ENCODE results near the gene HSDL2.
"Not testable (repeated sequence)": the region's sequence is repeated elsewhere in the genome, so short reads cannot be mapped to it uniquely, and the experiment has no call there.

HSDL2 gene

GRCh38 chr9:112403614-112404201 lies 23.8 kb downstream of the HSDL2 start:
- TF ChIP-seq CTCF (IDR thresholded peaks at IDR 0.05; ENCODE audit: borderline replicate concordance, insufficient read depth, low read depth, low read length): no peak
- no peak overlapping the region for H3K4me3 ChIP-seq (ENCODE audit: low read depth, low read length)

DNA sequence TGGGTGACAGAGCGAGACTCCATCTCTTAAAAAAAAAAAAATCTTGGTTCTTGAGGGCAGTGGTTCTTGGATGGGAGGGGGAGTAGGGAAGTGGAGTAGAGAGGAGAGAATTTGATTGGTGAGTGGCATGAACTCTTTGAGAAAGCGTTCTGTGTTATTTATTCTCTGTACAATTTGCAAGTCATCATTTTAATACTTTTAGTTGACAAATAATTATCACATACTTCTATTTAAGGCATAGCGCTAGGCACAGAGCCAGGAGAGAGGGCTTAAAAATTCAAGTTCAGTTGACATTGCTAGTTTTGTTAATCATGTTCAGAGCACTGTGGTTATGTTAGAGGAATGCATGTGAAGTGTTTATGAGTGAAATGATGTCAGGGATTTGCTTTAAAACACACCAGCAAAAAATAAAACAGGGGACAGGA lies 24.6 kb downstream of the HSDL2 start:
- no peak overlapping the region for H3K4me3 ChIP-seq (ENCODE audit: low read depth, low read length)

GRCh38 chr9:112408275-112408674 lies 28.4 kb downstream of the HSDL2 start:
- TF ChIP-seq CTCF (IDR thresholded peaks at IDR 0.05; ENCODE audit: borderline replicate concordance, insufficient read depth, low read depth, low read length): no peak
- no peak overlapping the region for H3K4me3 ChIP-seq (ENCODE audit: low read depth, low read length)

More for the DNA sequence above, 24.6 kb downstream of the HSDL2 start:
- no peak for TF ChIP-seq CTCF (IDR thresholded peaks at IDR 0.05; ENCODE audit: borderline replicate concordance, insufficient read depth, low read depth, low read length)

DNA sequence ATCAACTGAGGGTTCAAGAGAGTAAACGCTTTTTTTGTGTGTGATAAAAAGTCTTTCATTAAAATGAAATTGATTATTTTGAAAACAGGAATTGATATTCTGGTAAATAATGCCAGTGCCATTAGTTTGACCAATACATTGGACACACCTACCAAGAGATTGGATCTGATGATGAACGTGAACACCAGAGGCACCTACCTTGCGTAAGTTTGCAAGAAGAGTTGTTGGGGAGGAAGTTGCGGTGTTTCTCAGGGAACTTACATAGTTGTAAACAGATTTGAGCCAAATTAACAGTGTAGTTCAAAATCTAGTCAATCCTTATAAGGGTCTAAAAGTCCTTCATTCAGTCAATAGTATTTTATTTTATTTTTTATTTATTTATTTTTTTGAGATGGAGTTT lies 28.9 kb downstream of the HSDL2 start:
- TF ChIP-seq CTCF (IDR thresholded peaks at IDR 0.05; ENCODE audit: borderline replicate concordance, insufficient read depth, low read depth, low read length): no peak

DNA sequence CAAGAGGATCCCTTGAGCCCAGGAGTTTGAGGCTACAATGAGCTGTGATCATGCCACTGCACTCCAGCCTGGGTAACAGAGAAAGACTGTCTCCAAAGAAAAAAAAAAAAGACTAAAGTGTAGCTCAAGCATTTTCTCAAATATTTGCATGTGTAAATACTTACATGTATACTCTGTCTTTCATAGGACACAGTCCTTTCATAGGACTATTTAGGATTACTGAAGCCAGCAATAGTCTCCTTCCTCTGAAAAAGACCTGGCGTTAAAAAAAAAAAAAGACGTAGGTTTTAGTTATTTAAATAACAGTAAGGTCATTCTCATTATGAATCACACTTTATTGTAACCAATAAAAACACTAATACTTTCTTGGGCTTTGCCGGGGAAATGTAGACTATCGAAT lies 29.9 kb downstream of the HSDL2 start:
- TF ChIP-seq CTCF (IDR thresholded peaks at IDR 0.05; ENCODE audit: borderline replicate concordance, insufficient read depth, low read depth, low read length): no peak
- no peak overlapping the region for H3K4me3 ChIP-seq (ENCODE audit: low read depth, low read length)

More for the DNA sequence above, 28.9 kb downstream of the HSDL2 start:
- H3K4me3 ChIP-seq (ENCODE audit: low read depth, low read length): no peak overlapping the region

GRCh38 chr9:112411626-112412027 lies 31.7 kb downstream of the HSDL2 start:
- no peak overlapping the region for H3K4me3 ChIP-seq (ENCODE audit: low read depth, low read length)
- no peak for TF ChIP-seq CTCF (IDR thresholded peaks at IDR 0.05; ENCODE audit: borderline replicate concordance, insufficient read depth, low read depth, low read length)

GRCh38 chr9:112413728-112414127 lies 33.8 kb downstream of the HSDL2 start:
- H3K4me3 ChIP-seq (ENCODE audit: low read depth, low read length): not testable (repeated sequence)

DNA sequence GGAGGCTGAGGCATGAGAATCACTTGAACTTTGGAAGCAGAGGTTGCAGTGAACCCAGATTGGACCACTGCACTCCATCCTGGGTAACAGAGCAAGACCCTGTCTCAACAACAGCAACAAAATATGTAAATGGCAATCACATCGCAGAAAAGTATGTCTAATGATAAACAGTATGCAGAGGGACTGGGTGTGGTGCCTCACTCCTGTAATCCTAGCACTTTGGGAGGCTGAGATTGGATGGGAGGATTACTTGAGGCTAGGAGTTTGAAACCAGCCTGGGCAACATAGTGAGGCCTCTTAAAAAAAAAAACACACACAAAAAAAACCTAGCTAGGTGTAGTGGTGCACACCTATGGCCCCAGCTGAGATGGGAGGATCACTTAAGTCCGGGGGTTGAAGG lies 40.3 kb downstream of the HSDL2 start:
- TF ChIP-seq CTCF (IDR thresholded peaks at IDR 0.05; ENCODE audit: borderline replicate concordance, insufficient read depth, low read depth, low read length): no peak
- H3K4me3 ChIP-seq (ENCODE audit: low read depth, low read length): no peak overlapping the region
